NCI-H1105 (cell line): Measurements from ENCODE around the gene SUSD1.
"Not testable (repeated sequence)": the region's sequence is repeated elsewhere in the genome, so short reads cannot be mapped to it uniquely, and the experiment has no call there.

Experiments used
- DNase-seq: peaks from one replicate; lab custom pipeline; 2025; lab: John Stamatoyannopoulos, UW

Gene SUSD1

DNA sequence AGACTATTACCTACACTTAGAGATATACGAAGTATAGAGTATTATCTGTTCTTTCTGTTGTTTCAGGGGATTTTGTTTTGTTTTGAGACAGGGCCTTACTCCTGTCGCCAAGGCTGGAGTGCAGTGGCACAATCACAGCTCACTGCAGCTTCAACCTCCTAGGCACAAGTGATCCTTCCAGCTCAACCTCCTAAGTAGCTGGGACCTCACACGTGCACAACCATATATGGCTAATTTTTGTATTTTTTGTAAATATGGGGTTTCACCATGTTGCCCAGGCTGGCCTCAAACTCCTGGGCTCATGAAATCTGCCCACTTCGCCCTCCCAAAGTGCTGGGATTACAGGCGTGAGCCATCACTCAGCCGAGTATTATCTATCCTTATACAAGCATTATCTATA, 45.9 kb downstream of the SUSD1 start:
- DNase-seq, result no peak

DNA sequence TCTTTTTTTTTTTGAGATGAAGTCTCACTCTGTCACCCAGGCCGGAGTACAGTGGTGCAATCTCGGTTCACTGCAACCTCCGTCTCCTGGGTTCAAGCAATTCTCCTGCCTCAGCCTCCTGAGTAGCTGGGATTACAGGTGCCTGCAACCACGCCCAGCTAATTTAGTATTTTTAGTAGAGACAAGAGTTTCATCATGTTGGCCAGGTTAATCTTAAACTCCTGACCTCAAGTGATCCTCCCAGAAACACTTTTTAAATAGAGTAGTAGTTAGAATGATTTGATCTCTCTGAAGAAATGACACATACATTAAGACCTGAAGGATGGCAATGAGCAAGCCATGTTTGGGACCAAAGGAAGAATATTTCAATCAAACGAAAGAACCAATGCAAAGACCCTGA, 46.7 kb downstream of the SUSD1 start:
- DNase-seq, result not testable (repeated sequence)

DNA sequence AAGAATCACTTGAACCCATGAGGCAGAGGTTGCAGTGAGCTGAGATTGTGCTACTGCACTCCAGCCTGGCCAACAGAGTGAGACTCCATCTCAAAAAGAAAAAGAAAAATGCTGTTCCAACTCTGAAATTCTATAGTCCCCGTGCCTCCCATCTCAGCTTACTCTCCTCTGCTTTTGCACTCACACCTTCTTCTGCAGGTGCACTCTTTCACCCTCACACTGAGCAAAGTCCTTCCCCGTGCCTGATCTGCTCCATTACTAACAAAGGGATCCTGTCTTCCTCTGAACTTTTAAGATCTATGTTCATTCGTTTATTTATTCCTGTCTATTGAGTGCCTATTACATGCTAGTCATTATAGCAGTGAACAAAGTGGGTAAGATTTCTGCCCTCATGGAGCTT, 47.8 kb downstream of the SUSD1 start:
- no peak for DNase-seq

DNA sequence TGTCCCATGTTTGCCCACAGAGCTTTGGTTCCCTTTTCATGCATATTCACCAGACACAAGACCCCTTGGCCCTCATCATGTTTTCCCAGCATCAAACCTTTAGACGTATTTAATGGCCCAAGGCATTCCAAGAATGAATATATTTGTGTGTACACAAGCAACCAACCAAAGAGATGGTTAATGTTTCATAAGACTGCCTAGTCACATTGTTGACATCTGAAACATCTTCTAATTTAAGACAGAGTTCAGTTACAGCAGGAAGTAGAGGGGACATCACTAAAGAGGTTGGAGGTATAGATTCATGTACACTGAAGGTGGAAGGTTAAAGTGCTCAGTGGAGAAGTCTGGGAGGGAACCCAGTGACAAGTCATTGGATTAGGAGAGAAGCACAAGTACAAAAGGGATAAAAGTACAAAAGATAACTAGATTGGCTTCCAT, 49.1 kb downstream of the SUSD1 start:
- no peak for DNase-seq

DNA sequence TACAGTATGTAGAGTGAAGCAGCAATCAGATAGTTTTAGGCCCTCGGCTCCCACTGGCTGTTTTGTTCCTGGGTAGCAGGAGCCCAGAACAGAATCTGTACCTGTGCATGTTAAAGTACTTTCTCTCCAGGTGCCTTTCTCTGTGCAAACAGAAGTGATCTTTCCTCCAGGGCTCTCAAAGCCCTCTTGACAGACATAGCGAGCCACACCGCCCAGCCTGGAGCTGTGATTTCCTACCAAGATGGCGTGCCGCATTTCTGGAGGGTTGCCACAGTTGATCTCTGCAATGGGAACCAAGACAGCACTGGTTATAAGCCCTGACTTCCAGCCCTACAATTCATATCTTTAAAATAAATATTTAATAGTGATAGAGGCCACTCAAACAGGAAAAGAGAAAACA, 50.9 kb downstream of the SUSD1 start:
- DNase-seq, result no peak

DNA sequence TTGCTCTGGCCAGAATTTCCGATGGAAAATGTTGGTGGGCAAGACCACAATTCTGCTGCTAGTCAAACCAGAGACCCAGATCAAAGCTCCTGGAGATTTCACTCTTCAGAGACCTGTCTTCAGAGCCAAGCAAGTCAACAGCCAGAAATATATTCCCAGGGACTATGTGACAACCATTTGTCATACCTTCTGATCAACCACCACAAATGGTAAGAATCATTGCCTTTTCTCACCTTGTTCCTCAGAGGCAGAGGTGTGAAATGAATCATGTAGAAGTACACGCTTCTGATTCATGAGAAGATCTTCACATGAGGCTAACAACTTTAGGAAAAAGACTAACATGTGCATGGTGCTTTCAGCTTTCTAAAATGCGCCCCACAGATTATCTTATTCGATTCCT, 53.5 kb downstream of the SUSD1 start:
- no peak for DNase-seq

DNA sequence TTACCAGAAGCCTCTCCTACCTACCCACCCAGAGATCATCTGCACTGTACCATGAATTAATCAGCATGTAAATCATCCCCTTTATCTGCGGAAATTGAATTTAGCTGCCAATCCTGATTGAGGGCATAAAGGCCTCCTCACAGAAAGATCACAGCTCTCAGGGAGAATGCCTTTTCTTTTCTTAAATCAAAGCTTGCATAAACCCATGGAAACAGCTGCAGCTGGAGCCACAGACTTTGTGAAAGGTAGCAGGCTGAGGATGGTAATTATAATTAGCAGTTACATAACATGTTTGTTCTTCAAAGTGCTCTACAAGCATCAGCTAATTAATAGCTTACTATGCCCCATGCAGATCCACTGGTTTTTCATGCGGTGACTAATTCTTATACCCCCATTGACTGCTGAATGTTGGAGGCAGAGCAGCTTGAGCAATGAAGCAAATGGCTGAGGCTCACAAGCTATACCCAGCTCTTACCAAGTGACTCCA, 54.6 kb downstream of the SUSD1 start:
- peak; percentile 72 for DNase-seq

DNA sequence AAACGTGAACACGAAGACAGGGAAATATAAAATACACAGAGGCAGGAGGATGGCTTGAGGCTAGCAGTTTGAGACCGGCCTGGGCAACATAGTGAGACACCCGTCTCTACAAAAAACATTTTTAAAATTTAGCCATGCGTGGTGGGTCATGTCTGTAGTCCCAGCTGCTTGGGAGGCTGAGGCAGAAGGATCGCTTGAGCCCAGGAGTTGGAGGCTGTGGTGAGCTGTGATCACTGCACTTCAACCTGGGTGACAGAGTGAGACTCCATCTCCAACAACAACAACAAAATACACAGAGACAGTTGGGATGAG, 55.1 kb downstream of the SUSD1 start:
- DNase-seq, result no peak

DNA sequence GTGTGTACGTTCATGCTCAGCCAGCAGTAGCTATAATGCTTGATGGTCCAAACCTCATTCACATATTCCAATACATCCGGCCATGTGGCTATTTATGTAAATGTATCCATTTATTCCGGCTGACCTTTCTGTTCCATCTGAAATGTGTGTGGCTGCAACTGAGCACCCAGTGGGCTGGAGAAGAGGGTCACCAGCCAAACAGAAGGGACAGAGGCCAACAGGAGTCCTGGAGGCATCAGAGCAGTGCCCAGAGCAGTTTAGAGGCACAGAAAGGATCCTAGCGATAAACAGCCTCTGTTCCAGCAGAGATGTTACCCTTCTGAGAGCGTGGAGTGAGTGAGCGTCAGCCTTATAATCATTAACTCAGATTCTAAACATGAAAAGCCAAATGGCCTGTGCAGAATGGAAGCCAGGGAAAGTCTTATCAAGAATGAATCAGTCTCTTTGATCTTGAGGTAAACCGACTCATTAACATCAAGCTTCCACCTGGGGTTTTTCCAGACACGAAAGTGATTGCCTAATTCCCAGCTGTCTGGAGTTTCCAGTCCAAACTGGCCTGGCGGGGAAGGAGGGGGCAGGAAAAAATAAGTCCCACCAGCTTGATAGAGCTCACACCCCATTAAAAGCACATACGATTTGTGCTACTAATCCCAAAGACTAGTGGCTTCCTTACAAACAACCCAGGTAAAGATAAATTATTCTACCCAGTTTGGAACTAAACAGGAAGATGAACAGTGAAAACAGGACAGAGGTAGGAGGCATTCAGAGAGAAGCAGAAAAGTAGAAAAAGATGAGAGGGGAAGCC, 55.7 kb downstream of the SUSD1 start:
- DNase-seq, result no peak

DNA sequence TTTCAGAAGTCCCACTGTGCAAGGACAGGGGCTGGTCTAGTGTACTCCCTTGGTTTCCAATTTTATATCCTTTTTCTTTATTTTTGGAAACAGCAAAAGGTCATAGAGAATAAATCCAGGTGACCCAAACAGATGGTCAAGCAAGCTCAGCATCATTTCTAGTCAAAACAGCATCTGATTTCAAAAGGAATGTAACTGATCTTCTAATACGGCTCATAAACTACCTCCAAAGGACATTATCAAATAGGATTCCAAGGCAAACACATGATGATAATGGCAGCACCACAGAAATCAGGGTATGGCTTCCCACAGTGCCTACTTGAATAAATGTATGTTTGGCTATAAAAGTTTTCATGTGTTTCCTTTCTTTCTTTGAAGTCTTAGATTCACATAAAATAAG, 57.1 kb downstream of the SUSD1 start:
- no peak for DNase-seq

DNA sequence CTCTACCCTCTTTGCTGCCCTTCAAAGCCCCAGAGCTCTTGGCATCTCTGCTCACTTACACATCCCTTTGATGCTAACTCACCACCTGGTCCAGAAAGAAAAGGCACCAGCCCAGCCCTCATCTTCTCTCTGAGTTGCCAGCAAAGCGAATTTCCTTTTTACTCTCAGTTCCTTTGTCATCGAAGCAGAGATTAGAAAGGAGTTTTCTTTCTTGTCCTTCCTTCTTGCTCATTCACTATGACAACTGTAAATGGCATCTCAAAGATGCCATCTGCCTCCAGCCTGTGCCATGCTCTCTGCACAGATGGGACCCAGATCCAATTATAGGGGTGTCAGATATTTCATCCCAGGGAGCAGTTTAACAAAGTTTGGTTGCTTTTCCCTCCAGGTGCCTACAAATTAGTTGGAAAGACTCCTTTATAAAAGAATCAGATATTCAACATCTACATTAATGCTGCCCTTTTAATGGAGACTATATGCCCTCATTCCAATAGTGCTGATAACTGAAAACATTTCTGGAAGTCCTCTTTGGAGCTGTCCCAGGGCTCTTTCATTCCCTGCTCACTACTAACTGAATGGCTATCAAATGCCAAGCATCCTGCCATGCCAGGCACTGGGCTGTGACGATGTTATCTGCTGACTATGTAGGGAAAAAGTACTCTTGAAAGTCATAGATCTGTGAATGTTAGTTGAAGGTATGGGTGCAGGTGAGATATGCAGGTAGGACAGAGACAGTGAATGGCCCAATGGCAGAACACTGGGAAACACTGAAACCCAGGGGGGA, 58.9 kb downstream of the SUSD1 start:
- DNase-seq, result no peak

DNA sequence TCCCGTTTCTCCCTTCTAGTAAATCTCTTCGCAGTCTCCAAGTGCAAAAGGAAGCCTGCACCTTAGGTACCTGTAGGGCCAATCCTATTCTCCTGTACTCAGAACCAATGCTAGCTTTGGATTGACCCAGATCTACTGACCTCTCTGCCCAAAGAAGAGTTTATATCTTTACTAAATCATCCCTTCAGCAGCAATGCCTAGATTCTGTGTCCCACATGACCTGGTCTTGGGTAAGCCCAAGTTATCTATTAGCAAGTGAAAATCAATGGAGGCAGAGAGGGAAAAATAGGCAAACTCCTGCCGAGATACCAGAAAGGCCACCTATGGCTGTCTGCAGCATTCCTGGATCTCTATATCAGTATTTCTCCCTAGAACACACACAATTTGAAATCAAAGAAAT, 60.0 kb downstream of the SUSD1 start:
- DNase-seq, result no peak

DNA sequence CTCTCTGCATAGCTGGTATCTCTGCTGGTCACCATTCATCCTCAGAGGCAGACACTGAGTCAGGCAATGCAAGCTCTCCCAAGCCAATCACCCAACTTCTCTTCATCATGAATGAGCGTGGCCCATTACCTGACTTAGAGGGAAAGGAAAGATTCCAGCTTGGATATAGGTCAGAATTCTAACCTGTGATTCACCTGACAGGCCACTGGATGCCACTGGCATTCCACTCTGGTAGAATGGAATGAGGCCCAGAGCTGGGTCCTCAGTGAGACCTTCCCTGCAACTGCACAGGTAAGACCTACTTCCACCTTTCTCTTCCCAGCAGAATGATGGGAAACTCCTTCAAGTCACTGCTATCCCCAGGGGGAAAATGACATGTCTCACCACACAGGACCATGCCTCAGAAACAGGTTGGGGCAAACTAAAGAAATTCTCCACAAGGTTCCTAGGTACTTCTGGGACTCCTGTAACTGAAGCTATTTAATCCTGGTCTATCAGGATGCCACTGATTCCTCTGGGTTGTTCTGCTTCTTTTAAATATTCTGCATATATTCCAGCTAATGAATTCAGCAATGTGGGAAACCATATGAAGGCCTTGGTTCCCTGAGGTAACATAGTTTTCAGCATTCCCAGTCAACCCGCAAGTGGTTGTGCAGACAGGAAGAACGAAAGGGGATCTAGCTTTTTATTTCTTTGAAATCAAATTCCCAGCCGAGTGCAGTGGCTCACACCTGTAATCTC, 62.0 kb downstream of the SUSD1 start:
- peak; percentile 2 for DNase-seq

DNA sequence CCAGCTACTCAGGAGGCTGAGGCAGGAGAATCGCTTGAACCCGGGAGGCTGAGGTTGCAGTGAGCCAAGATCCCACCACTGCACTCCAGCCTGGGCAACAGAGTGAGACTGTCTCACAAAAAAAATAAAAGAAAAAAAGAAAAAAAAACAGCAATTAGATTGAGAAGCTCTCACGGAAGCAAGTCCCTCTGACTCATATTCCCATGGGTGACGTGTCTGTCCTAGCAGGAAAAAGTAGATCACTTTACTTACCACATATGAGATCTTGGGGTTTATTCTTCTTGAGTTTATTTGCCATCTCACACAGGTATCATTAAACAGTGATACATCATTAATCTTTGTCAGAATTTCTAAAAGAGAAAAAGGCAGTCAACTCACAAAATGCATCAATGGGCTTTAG, 62.6 kb downstream of the SUSD1 start:
- DNase-seq, result no peak

DNA sequence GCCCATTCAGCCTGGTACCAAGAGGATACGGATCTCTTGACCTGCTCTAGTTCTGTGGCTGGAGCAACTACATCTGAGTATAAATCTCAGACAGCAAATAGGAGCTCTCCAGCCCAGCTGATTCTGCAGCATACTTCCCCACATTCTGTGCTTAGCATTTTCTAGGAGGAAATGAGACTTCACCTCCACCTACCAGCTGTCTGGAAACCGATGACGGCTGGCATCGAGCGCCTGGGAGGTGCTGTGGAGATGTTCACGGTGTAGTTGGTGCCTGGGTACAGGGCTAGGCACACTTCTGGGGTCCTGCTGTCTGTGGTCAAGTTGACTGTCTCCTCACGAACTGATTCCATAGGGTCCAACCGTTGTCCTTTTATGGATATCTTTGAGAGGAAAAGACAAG, 63.6 kb downstream of the SUSD1 start:
- no peak for DNase-seq

DNA sequence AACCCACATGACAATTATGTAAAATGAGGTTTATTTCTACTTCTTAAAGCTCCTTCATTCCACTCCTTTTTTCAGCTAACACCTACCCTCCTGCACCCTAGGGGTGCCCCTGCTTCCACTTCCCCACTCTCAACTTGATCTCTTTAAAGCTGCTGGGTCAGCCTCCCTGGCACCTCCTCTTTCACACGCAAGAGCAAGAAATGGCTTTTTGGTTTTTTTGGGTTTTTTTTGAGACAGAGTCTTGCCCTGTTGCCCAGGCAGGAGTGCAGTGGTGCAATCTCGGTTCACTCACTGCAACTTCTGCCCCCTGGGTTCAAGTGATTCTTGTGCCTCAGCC, 64.4 kb downstream of the SUSD1 start:
- DNase-seq, result no peak

DNA sequence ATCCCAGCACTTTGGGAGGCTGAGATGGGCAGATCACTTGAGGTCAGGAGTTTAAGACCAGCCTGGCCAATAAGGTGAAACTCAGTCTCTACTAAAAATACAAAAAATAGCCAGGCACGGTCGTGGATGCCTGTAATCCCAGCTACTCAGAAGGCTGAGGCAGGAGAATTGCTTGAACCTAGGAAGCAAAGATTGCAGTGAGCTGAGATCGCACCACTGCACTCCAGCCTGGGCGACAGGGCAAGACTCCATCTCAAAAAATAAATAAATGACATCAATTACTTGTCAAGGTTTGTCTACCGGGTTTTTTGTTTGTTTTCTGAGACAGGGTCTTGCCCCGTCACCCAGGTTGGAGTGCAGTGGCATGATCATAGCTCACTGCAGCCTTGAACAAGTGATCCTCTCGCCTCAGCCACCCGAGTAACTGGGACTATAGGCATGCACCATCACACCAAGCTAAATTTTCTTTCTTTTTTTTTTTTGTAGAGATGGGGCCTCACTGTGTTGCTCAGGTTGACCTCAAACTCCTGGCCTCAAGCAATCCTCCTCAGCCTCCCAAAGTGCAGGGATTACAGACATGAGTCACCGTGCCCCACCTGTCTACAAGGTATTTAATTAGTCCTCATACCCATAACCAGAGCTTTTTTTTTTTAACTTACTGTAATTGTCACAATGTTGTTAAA, 64.9 kb downstream of the SUSD1 start:
- no peak for DNase-seq

DNA sequence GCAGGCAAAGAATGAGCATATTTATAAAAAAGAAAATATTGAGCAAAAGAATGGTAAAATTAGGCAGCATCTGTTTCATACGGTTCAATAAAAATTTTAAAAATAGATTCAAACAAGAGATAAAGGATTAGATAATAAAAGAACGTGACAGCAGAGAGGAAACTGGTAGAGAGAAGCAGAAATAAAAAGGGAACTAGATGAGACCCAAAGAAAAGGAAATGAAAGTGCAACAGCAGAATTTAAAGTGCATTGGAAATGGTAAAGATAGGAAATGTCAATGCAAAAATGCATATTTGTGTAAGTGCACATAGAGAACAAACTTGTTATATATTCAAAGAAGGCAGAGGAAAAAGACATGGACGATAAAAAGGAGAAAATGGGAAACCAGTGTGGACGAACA, 70.2 kb downstream of the SUSD1 start:
- no peak for DNase-seq

DNA sequence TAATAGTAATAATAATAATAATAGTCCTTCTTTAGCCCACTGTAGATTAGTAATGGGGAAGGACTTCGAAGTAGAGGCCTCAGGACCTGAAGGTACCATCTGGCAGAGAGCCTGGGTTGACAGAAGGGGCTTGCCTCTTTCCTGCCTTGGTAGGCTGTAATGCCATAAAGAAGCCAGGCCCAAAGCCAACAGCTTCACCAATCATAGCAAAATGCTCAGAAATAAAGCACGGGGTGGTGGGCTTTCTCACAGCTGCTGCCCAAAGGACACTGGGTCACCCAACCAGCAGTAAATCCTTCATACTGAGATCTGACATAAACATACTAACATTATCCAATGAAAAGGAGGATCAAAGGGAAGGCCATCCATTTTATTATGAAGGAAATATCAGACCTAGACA, 70.7 kb downstream of the SUSD1 start:
- no peak for DNase-seq

DNA sequence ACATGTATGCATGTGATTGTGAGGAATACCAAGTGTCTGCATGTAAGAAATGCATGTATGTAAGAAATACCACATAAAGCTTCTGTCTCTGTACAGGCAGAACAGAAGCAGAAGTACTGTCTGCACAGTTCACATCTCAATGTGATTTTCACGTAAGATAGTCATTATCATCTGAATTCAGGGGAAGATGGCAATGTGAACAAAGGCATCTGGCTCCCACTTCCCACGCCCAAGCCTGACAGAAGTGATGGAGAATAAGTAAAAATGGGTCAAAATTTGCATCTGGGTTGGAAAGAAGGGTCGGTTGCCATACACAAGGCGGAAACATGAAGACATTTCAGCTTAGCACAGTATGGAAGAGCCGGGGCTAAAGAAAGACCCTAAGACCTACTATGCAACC, 71.7 kb downstream of the SUSD1 start:
- DNase-seq, result no peak

DNA sequence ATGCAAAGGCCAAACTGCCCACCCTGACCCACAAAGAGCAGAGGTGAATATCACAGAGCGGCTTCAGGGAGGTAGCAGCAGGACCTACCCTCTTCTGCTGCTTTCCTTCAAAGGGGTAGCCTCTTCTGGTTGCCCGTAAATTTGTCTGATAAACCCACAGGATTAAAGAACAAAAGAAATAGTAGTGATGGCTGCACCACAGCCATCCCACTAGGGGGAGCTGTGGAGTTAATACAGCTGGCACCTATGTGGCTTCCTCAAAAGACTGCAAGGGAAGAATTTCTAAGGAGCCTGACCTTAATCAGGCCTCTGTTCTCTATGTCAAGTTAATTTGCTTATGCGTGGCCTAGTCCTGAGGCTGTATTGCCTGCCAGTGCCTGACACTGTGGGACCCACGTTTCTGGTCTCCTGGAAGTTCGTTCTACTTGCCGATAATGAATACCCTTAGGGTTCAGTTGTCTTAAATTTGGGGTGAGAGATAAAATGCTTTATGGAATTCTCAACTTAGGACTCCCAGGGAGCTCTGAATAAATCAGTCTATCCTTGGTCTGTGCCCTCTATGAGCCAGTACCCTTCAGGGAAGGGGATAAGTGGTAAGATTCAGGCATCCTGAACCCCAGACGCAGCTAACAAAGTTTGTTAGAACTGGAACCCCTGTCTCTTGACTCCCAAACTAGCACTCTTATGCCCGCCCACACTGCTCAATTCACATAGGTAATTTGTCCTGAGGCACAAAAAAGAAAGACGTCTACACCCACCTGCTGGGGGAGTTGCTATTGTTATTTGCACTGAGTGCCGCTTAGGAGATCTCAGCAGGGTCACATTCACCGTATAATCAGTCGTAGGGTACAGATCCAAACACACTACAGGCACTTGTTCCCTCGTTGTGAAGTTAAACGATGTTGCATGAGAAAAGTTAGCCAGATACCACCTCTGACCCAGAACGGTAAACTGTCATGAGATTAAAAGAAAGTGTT, 77.1 kb downstream of the SUSD1 start:
- DNase-seq, result peak; percentile 49
